Measurements from ENCODE around the gene ABCC8. TPM values are rescaled to one million over a fixed set of nuclear protein-coding genes. Genes with fewer than 3 reads are reported as not detected.

Gene ABCC8
- total and polyA plus RNA-seq, 9 donors, result 0.38 to 1.8 (median 0.71) TPM; not detected in 2

DNA sequence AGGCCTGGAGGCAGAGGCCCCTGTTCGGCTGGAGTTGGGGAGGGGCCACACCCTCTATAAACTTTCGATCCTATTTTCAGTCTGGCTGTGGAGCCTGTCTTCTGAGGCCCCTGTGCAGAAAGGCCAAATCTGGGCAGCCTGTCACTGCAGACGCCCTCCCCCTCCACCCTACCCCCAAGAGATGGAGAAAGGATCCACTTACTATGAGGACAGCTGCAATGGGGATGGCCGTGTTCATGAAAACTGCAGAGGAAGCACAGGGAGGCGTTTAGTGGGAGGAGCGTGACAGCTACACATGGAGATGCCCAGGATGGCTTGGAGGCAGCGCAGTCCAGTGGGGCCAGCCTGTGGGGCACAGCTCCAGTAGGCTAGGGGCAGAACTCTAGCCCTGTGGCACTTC, 44.6 kb downstream of the ABCC8 start:
- no peak overlapping the region for H3K27ac ChIP-seq
- no peaks in the 10 kb centered on the region for H3K9me3 ChIP-seq
- WGBS, 3 donors, result 64 to 68% (median 65%) methylated on average over 7 of the region's 7 CpGs
- H3K27me3 ChIP-seq, result no peaks in the 10 kb centered on the region
- H3K4me1 ChIP-seq (ENCODE audit: insufficient read depth), result no peaks in the 10 kb centered on the region
- TF ChIP-seq, protein P1, sequence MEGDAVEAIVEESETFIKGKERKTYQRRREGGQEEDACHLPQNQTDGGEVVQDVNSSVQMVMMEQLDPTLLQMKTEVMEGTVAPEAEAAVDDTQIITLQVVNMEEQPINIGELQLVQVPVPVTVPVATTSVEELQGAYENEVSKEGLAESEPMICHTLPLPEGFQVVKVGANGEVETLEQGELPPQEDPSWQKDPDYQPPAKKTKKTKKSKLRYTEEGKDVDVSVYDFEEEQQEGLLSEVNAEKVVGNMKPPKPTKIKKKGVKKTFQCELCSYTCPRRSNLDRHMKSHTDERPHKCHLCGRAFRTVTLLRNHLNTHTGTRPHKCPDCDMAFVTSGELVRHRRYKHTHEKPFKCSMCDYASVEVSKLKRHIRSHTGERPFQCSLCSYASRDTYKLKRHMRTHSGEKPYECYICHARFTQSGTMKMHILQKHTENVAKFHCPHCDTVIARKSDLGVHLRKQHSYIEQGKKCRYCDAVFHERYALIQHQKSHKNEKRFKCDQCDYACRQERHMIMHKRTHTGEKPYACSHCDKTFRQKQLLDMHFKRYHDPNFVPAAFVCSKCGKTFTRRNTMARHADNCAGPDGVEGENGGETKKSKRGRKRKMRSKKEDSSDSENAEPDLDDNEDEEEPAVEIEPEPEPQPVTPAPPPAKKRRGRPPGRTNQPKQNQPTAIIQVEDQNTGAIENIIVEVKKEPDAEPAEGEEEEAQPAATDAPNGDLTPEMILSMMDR (IDR thresholded peaks at IDR 0.05), result no peak
- TF ChIP-seq EP300 (IDR thresholded peaks at IDR 0.05), result no peak
- TF ChIP-seq POLR2A (IDR thresholded peaks at IDR 0.05), result no peak
- no peaks in the 10 kb centered on the region for H3K36me3 ChIP-seq
- H3K4me3 ChIP-seq, result no peak overlapping the region
- DNase-seq, result no peak
- intact Hi-C loops (cut with DNase I), result no loop called here

- Histone ChIP-seq H3K4me3 (no peak overlapping the region), H3K36me3 (no peaks in the 10 kb centered on the region), H3K4me1 (ENCODE audit: insufficient read depth) (no peaks in the 10 kb centered on the region), H3K9me3 (no peaks in the 10 kb centered on the region), H3K27me3 (no peaks in the 10 kb centered on the region), H3K27ac (no peak overlapping the region)
- 21 to 29% (median 27%) methylated on average over 8 of the region's 8 CpGs for WGBS, 3 donors
- TF ChIP-seq POLR2A (IDR thresholded peaks at IDR 0.05), result no peak
- TF ChIP-seq EP300 (IDR thresholded peaks at IDR 0.05), result no peak
- TF ChIP-seq, protein P1 (IDR thresholded peaks at IDR 0.05), result no peak
- DNase-seq, result no peak
- intact Hi-C loops (cut with DNase I), result no loop called here
Observed at GRCh38 chr11:17431139-17431538, 45.5 kb downstream of the ABCC8 start.

DNA sequence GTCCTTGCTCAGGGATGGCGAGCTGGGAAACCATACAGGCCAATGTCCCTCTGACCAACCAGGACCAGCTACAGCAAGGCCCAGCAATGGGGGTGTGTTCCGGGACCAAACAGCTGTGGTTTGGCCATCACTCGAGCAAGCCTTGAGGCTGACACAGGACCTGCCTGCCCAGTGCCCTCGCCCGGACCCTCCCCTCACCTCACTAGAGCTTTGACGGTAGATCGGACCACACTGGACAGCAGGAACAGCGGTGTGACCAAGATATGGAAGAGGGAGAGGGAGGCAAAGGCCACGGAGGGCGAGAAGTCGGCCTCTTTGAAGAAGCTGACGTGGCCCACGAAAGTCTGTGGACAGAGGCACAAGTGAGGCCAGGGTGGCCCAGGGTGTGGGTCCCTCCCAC, 46.0 kb downstream of the ABCC8 start:
- Histone ChIP-seq H3K4me3 (no peak overlapping the region), H3K36me3 (no peaks in the 10 kb centered on the region), H3K27ac (no peak overlapping the region), H3K4me1 (ENCODE audit: insufficient read depth) (no peaks in the 10 kb centered on the region), H3K9me3 (no peaks in the 10 kb centered on the region), H3K27me3 (no peaks in the 10 kb centered on the region)
- no peak for DNase-seq
- intact Hi-C loops (cut with DNase I), result no loop called here
- WGBS, 3 donors, result 81 to 90% (median 88%) methylated on average over 13 of the region's 13 CpGs
- TF ChIP-seq POLR2A (IDR thresholded peaks at IDR 0.05) (no peak), EP300 (IDR thresholded peaks at IDR 0.05) (no peak)
- TF ChIP-seq, protein P1 (IDR thresholded peaks at IDR 0.05), result no peak

GRCh38 chr11:17428925-17429324, 47.7 kb downstream of the ABCC8 start:
- Histone ChIP-seq H3K27me3 (no peaks in the 10 kb centered on the region), H3K36me3 (no peaks in the 10 kb centered on the region), H3K4me1 (ENCODE audit: insufficient read depth) (no peaks in the 10 kb centered on the region), H3K27ac (no peak overlapping the region), H3K4me3 (no peak overlapping the region), H3K9me3 (no peaks in the 10 kb centered on the region)
- intact Hi-C loops (cut with DNase I), result no loop called here
- DNase-seq, result no peak
- 50 to 57% (median 55%) methylated on average over 3 of the region's 3 CpGs for WGBS, 3 donors
- no peak for TF ChIP-seq POLR2A (IDR thresholded peaks at IDR 0.05)
- TF ChIP-seq EP300 (IDR thresholded peaks at IDR 0.05), result no peak
- TF ChIP-seq, protein P1 (IDR thresholded peaks at IDR 0.05), result no peak

All from ovary (tissue), 9 donors.